ENCODE results near the gene CSK. TPM values are rescaled to one million over a fixed set of nuclear protein-coding genes. Genes with fewer than 3 reads are reported as not detected.

CSK gene
- total RNA-seq, 1 donor from 2014 or later: 65.6 TPM

DNA sequence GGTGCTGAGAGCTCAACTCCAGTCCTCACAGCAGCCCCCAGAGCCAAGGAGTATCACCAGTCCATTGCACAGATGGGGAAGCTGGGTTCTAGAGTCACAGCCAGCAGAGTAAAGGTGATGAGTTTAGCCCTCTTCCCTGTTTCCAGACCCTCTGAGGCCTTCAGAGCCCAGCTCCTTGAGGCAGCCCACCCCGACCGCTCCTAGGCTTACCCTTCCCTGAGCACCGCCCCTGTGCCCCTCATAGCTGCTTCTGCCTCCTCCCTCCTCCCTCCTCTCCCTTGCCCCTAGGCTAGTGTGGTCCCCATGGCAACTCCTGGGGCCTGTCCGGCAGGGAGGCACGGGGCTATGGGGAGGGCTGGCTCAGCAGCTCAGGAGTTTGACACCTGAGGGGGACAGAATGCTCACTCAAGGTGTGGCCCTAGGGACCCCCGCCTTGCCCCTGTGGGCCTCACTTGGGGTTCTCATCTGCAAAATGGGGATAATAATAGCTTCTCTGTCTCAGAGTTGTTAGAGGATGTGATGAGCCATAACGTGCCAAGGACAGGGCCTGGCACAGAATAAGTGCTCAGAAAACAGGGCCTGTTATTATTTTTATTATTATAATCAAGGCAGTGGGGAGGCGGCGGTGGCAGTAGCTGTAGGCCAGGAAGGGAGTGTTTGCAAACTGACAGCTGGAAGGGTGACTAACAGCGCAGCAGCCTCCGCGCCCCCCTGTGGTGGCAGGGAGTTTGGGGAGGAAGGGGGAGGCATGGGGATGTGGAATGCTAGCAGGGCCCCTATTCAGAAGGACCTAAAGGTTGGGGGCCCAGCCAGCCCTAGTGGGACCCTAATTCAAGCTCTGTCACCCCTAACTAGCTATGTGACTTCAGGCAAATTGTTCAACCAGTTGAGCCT, 11.5 kb downstream of the CSK start:
- Histone ChIP-seq H3K9me3 (no peaks in the 10 kb centered on the region), H3K4me1 (peaks cover 54% of the 10 kb centered on the region), H3K4me3 (no peak overlapping the region), H3K27ac (peak overlapping the region; percentile 12), H3K27me3 (no peaks in the 10 kb centered on the region), H3K36me3 (peaks cover 3% of the 10 kb centered on the region)
- DNase-seq (peak; percentile 73), ATAC-seq (peak; percentile 15)
- intact Hi-C loops (cut with DNase I): no loop called here
- TF ChIP-seq, protein P1, sequence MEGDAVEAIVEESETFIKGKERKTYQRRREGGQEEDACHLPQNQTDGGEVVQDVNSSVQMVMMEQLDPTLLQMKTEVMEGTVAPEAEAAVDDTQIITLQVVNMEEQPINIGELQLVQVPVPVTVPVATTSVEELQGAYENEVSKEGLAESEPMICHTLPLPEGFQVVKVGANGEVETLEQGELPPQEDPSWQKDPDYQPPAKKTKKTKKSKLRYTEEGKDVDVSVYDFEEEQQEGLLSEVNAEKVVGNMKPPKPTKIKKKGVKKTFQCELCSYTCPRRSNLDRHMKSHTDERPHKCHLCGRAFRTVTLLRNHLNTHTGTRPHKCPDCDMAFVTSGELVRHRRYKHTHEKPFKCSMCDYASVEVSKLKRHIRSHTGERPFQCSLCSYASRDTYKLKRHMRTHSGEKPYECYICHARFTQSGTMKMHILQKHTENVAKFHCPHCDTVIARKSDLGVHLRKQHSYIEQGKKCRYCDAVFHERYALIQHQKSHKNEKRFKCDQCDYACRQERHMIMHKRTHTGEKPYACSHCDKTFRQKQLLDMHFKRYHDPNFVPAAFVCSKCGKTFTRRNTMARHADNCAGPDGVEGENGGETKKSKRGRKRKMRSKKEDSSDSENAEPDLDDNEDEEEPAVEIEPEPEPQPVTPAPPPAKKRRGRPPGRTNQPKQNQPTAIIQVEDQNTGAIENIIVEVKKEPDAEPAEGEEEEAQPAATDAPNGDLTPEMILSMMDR (IDR thresholded peaks at IDR 0.05): peak; percentile 31

DNA sequence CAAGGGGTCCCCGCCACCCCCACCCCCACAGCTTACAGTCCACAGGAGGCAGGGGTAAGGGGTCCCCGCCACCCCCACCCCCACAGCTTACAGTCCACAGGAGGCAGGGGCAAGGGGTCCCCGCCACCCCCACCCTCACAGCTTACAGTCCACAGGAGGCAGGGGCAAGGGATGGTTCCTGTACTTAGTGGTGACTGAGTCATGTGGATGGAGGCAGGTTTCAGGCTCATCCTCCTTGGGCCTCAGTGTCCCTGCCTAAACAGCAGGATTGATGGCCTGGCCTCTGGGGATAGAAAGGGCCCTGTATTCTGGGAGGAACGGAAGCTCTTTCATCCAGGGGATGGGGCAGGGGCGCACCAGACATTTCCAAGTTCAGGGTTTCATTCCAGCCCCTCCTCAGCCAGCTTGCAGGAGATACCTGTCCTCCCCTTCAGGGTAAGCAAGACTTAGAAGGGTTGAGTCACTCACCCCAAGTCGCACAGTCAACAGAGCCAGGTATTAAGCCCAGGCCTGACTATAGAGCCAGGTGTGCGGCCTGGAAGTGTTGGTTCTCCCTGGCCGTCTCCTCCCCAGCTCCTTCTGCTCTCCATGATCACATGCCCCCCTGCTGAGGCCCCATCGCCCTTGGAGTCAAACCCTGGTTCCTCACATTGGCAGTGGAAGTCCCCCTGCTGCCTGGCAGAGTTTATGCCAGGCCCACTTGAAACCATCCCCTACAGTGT, 12.5 kb downstream of the CSK start:
- ATAC-seq: no peak
- TF ChIP-seq, protein P1 (IDR thresholded peaks at IDR 0.05): no peak
- Histone ChIP-seq H3K4me3 (no peak overlapping the region), H3K27ac (no peak overlapping the region), H3K9me3 (no peaks in the 10 kb centered on the region), H3K36me3 (peaks cover 11% of the 10 kb centered on the region), H3K27me3 (no peaks in the 10 kb centered on the region), H3K4me1 (peaks cover 44% of the 10 kb centered on the region)
- intact Hi-C loops (cut with DNase I): no loop called here
- no peak for DNase-seq

DNA sequence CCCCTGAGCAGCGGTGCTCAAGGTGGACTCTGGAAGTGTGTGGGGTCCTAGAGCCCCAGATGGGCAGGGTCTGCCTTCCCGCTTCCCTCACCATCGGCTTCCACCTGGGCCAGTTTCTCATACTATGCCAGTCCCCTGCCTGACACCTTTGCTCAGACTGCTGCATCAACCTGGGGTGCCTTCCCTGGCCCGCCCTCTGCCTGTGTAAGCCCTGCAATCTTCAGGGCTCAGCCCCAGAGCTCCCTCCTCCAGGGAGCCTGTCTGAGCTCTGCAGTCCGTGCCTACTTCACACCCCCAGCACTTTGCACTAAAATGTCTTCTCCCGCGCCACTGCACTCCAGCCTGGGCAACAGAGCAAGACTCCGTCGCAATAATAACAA, 13.1 kb downstream of the CSK start:
- peaks cover 44% of the 10 kb centered on the region for H3K4me1 ChIP-seq
- ATAC-seq (no peak), DNase-seq (no peak)
- H3K27ac ChIP-seq: no peak overlapping the region
- peaks cover 16% of the 10 kb centered on the region for H3K36me3 ChIP-seq
- TF ChIP-seq, protein P1 (IDR thresholded peaks at IDR 0.05): no peak
- intact Hi-C loops (cut with DNase I): no loop called here
- H3K9me3 ChIP-seq: no peaks in the 10 kb centered on the region
- no peaks in the 10 kb centered on the region for H3K27me3 ChIP-seq
- H3K4me3 ChIP-seq: no peak overlapping the region

DNA sequence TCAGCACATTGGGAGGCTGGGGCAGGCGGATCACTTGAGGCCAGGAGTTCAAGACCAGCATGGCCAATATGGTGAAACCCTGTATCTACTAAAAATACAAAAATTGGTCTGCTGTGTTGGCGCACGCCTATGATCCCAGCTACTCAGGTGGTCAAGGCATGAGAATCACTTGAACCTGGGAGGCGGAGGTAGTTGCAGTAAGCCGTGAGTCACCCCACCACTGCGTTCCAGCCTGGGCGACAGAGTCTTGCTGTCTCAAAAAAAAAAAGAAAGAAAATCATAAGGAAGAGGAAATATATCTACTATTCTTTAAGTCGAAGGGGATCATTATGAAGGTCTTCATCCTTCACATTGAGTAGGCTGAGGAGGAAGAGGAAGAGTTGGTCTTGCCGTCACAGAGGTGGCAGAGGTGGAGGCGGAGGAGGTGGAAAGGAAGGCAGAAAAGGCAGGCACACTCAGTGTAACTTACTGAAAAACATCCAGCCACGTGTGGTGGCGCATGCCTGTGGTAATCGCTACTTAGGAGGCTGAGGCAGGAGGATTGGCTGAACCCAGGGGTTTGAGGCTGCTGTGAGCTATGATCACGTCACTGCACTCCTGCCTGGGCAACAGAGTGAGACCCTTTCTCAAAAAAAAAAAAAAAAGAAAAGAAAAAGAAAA, 14.2 kb downstream of the CSK start:
- TF ChIP-seq, protein P1 (IDR thresholded peaks at IDR 0.05): no peak
- H3K4me1 ChIP-seq: peaks cover 36% of the 10 kb centered on the region

DNA sequence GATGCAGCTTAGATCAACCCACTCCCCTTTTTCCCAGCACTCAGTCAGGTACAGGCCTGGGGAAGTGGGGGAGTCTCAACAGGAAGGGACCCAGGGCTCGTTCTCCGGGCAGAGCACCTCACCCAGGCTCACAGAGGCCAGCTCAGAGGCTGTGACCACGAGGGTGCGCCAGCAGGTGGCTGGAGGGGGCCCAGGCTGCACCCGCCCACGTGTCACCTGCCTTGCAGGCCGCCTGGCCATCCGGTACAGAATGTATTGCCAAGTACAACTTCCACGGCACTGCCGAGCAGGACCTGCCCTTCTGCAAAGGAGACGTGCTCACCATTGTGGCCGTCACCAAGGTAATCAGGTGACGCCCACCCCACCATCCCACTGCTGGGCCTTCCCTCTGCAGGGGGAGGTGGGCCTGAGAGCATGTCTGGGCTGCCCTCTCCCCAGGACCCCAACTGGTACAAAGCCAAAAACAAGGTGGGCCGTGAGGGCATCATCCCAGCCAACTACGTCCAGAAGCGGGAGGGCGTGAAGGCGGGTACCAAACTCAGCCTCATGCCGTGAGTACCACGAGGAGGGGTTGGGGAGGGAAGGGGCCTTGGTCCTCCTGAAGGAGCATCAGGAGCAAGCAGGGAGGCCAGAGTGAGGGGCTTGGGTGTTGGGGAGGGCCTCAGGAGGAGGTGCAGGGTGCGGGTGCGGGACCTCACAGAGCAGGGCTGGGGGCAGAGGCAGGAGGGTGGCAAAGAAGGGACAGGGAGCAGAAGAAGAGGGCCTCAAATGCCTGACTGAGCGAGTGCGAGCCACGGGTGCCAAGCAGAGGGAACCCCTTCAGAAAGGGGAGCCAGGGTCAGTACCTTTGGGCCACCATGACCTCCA, 16.7 kb downstream of the CSK start:
- TF ChIP-seq, protein P1 (IDR thresholded peaks at IDR 0.05): no peak
- no peak for DNase-seq
- H3K36me3 ChIP-seq: peaks cover 51% of the 10 kb centered on the region

More for the DNA sequence above, 14.2 kb downstream of the CSK start:
- Histone ChIP-seq H3K4me3 (no peak overlapping the region), H3K27me3 (no peaks in the 10 kb centered on the region), H3K9me3 (no peaks in the 10 kb centered on the region), H3K27ac (no peak overlapping the region), H3K36me3 (peaks cover 27% of the 10 kb centered on the region)
- intact Hi-C loops (cut with DNase I): no loop called here
- no peak for ATAC-seq
- no peak for DNase-seq

More for the DNA sequence above, 16.7 kb downstream of the CSK start:
- no peaks in the 10 kb centered on the region for H3K27me3 ChIP-seq
- intact Hi-C loops (cut with DNase I): no loop called here
- H3K4me1 ChIP-seq: peaks cover 11% of the 10 kb centered on the region
- H3K27ac ChIP-seq: no peak overlapping the region
- ATAC-seq: no peak
- no peak overlapping the region for H3K4me3 ChIP-seq
- H3K9me3 ChIP-seq: no peaks in the 10 kb centered on the region
